GM19463 (cell line): Measurements from ENCODE around the gene GIMAP1.

Experiments used
- ATAC-seq: cut with Tn5 transposase; IDR thresholded peaks from one replicate; pipeline ENCODE4 v1.9.1; 2021; ENCODE audit warnings: mild to moderate bottlenecking, moderate library complexity; ENCODE audit not compliant: unreplicated experiment

The GIMAP1 gene

GRCh38 chr7:150745876-150746275 is 29.5 kb downstream of the GIMAP1 start:
- ATAC-seq, result no peak

DNA sequence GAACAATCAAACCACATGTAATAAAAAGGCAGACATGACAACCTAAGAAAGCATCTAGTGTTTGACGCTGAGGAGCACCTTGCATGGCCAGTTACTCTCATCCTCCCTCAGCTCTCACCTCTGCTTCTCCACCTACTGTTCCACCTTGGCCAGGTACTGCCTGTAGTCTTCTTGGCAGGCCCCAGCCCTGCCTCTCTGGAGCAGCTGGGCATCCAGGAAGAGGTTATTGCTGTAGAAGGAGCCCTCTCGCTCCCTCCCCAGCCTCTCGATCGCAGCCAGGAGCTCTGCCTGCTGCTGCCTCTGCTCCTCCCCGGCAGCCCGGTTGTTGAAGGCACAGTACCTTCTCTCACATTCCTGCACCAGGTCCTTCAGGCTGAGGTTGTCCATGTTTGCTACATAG is 30.5 kb downstream of the GIMAP1 start:
- ATAC-seq, result no peak

- no peak for ATAC-seq
Measured at GRCh38 chr7:150748376-150748775, 32.0 kb downstream of the GIMAP1 start.

- no peak for ATAC-seq
Measured at GRCh38 chr7:150751702-150752101, 35.3 kb downstream of the GIMAP1 start.

GRCh38 chr7:150753239-150753638 is 36.8 kb downstream of the GIMAP1 start:
- no peak for ATAC-seq

GRCh38 chr7:150753826-150754603 is 37.6 kb downstream of the GIMAP1 start:
- peak; percentile 43 for ATAC-seq

GRCh38 chr7:150754951-150755350 is 38.5 kb downstream of the GIMAP1 start:
- ATAC-seq, result no peak

- ATAC-seq, result peak; percentile 44
Measured at GRCh38 chr7:150755473-150756099, 39.2 kb downstream of the GIMAP1 start.

GRCh38 chr7:150756166-150756565 is 39.8 kb downstream of the GIMAP1 start:
- no peak for ATAC-seq

DNA sequence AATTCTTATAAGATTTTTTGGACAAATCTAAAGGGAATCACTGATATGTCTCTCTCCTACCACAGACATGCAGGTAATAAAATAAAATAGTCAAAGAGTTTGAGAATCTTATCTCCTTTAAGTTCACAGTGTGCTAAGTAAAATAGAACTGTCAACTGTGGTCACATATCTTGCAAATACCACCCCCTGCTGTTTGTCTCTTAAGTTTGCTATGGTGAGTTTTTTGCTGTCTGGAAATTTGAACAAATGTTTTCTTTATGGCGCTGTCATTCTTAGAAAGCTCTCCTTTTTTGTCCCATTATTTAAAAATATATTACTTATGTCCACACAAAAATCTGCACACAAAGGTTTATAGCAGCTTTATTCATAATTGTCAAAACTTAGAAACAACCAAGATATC is 40.4 kb downstream of the GIMAP1 start:
- no peak for ATAC-seq

DNA sequence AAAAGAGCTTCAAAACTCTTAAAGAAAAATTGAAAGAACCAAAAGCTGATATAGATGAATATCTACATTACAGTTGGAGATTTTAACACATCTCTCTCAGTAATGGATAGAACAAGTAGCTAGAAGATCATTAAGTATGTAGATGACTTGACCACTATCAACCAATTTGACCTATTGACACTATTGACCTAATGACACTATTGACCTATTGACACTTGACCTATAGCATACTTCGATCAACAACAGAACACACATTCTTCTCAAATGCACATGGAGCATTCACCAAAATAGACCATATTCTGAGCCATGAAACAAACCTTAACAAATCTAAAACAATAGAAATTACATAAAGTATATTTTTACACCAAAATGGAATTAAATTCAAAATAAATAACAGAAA is 43.1 kb downstream of the GIMAP1 start:
- no peak for ATAC-seq

GRCh38 chr7:150766334-150766709 is 49.9 kb downstream of the GIMAP1 start:
- ATAC-seq, result no peak

GRCh38 chr7:150769768-150770167 is 53.4 kb downstream of the GIMAP1 start:
- ATAC-seq, result no peak
